Stimulated activated CD4-positive, alpha-beta T cell treated with anti-CD3 and anti-CD28 coated beads, TNF-alpha, amount 100 ng/mL, for 1 hour (primary cell): ENCODE measurements around the gene ABCG1.

Experiments used
- DNase-seq, 3 donors: peaks; one replicate each; pipeline ENCODE4 v3.0.0-alpha.2; 2020; ENCODE audit warnings: low read depth in 3 of 3, low spot score in 1 of 3

The ABCG1 gene

DNA sequence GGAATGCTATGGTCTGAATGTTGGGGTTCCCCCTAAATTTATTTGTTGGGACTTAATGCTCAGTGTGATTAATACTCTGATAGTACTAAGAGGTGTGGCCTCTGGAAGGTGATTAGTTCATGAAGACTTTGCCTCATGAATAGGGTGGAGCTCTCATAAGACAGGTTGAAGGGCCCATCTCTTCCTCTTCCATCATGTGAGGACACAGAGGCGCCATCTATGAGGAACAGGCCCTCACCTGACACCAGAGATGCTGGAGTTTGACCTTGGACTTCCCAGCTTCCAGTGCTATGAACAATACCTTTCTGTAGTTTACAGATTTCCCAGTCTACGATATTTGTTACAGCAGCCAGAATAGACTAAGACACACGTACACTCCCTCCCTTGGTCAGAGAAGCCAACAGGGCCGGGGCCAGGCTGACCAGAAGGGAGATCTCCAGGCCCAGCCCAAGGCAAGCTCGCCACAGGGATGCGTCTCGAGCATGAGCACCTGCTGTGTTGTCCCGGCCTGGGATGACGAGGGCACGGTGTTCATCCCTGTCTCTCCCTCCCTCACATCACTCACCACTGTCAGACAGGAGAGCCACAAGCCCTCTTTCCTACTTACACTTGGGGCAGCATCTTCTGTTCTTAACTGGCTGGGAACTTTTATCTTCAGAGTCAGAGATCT lies 4.7 kb upstream of the ABCG1 start:
- DNase-seq, result no peak

GRCh38 chr21:42214921-42215320 lies 4.0 kb upstream of the ABCG1 start:
- no peak for DNase-seq

DNA sequence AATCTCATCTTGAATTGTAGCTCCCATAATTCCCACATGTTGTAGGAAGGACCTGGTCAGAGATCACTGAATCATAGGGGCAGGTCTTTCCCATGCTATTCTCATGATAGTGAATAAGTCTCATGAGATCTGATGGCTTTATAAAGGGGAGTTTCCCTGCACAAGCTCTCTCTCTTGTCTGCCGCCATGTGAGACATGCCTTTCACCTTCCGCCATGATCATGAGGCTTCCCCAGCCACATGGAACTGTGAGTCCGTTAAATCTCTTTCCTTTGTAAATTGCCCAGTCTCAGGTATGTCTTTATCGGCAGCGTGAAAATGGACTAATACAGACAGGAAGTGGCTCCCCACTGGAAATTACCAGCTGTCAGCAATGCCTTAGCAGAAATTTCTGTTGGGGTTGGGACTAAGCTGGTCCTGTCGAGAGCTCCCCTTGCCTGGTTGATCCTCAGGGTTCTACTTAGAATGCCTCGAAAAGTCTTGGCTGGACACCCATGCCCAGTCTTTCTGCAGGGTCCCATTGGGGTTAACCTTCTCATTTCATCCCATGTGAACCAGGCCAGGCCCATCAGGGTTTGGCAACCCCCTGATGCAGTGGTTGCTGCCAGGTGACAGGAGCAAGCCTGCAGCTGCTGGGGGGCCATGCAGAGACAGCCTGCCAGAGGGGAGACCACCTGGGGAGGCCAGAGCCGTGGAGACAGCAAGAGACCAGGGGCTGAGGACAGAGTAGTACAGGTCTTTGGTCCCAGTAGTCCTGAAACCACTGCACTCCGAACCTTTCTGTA lies 2.8 kb upstream of the ABCG1 start:
- no peak for DNase-seq

DNA sequence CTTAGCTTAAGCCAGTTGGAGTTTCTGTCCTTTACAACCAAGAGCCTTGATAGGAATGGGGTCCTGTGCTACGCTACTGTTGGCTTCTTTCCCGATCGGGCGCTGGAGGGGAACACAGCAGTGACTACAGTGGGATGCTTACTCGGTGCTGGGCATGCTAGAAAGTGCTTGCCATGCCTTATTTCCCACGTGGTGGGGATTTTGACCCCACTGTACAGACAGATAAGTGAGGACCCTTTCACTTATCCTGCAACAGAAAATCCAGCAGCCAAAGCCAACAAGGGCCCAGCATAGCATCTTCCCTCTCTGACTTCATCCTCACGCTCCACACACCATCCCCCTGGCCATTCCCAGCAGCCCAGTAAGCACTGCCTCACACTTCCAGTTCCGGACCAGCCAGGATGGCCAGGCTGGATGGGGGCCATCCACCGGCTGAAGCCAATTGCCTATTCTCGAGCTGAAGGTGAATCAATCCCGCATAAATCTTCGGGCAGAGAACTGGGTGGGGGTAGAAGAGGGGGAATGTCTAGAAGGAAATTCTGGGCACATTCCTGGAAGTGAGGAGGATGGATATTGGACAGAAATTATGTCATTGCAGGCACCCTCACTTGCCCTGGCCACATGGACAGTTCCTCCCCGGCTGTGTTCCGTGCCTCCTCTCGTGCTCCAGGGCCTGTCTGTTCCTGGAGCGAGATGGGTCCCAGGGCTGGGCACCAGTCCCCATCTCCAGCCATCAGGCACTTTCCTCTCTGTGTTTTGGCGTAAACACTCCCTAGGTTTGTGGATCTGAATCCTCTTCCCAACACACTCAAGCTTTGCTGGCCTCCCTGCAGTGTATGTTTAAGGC lies 2.0 kb upstream of the ABCG1 start:
- DNase-seq, result no peak

- DNase-seq, result no peak
These were observed 732 bp downstream of the ABCG1 start for GRCh38 chr21:42219606-42220137.

GRCh38 chr21:42220138-42220701 lies 1.3 kb downstream of the ABCG1 start:
- peak in 1 of 3 donors; percentile 22 for DNase-seq

- DNase-seq, result no peak
These were observed 2.8 kb downstream of the ABCG1 start for GRCh38 chr21:42221581-42222345.

DNA sequence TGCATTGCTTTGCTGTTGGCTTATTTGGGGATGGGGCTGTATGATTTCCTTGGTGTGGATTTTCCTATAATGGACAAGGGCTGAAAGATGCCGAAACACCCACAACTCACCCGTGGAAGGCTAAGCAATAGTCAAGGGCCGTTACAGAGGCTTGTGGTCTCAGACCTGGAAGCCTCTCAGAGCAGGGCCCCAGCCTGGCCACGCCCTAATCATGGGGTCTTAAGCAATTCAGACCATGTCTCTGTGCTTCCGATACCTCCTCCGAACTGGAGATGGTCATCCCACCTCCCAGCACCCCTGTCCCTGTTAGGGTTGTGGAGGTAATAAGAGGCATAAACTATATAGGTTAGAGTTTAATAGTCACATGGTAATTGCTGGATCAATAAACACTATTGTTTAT lies 3.4 kb downstream of the ABCG1 start:
- DNase-seq, result no peak

- DNase-seq, result no peak
These were observed 4.0 kb downstream of the ABCG1 start for GRCh38 chr21:42222821-42223390.

- no peak for DNase-seq
These were observed 5.1 kb downstream of the ABCG1 start for GRCh38 chr21:42223826-42224575.

GRCh38 chr21:42225042-42225441 lies 6.1 kb downstream of the ABCG1 start:
- no peak for DNase-seq

- no peak for DNase-seq
These were observed 6.7 kb downstream of the ABCG1 start for GRCh38 chr21:42225571-42226155.

DNA sequence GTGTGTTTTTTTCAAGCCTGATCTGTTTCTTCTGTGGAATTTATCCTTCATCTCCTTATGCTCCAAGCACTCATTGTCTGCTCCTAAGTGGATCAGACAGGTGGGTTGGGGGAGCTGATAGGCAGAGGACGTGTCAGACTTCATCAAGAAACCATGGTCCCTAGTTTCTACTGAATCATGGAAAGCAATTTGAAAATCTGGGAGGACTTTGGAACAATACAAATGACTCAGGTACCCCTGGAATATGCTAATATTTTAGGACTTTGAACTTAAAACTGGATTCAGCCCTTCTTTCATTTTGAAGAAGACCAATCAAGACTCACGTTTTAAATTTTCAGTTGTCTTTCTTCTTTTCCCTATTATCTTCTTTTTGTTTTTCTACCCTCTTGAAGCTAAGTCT lies 7.7 kb downstream of the ABCG1 start:
- no peak for DNase-seq

- peak; percentile 68 to 86 (median 83) for DNase-seq
These were observed 9.2 kb downstream of the ABCG1 start for GRCh38 chr21:42227909-42228708.

DNA sequence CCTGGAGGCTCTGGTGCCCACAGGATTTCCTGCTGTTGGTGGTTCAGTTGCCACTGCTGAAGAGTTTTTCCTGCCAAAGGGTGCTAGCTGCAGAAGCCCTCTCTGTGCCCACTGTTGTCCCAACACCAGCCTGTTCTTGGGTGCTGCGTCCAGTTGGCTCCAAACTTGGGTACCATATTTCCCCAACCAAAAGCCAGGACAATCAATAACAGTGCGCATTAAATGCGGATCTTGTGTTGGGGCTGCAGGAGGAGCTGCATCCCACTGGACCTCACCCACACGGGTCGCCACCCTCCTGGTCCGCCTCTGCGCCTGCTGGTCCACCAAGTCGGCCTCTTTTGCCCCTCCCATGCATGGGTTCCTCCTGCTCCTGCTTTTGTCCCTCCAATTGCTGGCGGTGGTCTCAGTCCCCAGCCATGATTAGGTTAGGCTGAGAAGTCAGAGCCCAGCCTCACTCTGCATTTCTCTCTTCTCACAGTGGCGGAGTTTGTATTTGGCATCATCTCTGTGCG lies 9.8 kb downstream of the ABCG1 start:
- no peak for DNase-seq

DNA sequence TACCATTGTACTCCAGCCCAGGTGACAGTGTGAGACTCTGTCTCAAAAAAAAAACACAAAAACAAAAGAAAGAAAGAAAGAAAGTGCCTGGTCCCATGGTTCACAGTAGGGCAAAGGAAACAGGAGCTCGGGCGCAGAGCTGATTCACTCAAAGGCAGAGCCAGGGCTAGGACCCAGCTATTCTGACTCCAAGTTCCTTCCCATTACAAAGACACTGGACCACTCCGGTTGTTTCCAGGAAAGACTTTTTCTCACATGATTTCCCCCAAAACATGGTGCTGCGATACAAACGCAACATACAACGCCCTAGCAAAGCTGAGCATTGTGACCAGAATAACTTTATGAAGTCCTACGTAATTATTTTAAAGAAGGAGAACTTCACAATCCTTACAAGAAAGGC lies 10.7 kb downstream of the ABCG1 start:
- no peak for DNase-seq

DNA sequence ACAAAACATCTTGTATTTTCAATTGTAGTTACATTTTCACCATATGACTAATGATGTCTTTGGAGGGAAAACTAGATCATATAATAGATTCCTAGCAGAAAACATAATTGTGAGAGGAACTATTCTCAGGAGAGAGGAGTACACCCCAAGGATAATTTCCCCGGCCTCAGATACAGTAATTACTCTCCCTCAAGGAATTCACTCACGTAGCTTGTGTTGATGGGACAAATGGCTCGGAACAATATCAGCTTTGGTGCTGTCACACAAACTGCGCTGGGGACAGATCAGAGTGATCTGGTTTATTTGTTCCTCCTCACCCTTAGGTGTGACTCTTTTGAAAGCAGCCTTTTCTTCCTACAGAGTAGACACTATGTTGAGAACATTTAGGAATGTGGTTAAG lies 11.2 kb downstream of the ABCG1 start:
- no peak for DNase-seq

GRCh38 chr21:42230636-42231035 lies 11.7 kb downstream of the ABCG1 start:
- DNase-seq, result no peak
